K562 (cell line): Measurements from ENCODE around the gene DYNLL1. TPM values are rescaled to one million over a fixed set of nuclear protein-coding genes. Genes with fewer than 3 reads are reported as not detected.

Experiments used
- CREBBP ChIP-seq: IDR thresholded peaks from one replicate; pipeline ENCODE4 v1.6.1; 2012; ENCODE audit warnings: low read depth, mild to moderate bottlenecking, control low read depth, inconsistent platforms, low read length
- CTBP1 ChIP-seq: fragments of 450-650 bp; IDR thresholded peaks from 2 replicates; pipeline ENCODE4 v1.6.1; 2016; ENCODE audit warnings: borderline replicate concordance
- EHMT2 ChIP-seq: fragments of 450-650 bp; IDR thresholded peaks from 2 replicates; pipeline ENCODE4 v1.6.1; 2018; ENCODE audit warnings: antibody characterized with exemption
- ESRRB ChIP-seq: fragments of 250-450 bp; sonication (Bioruptor Pico); IDR thresholded peaks from 2 replicates; pipeline ENCODE4 v1.5.0; 2020; ENCODE audit warnings: mild to moderate bottlenecking, moderate library complexity, borderline replicate concordance
- HBP1 ChIP-seq: fragments of 450-650 bp; formaldehyde crosslinking; IDR thresholded peaks from 2 replicates; pipeline ENCODE4 v1.4.0; 2022; ENCODE audit warnings: missing genetic modification characterization
- HIVEP1 ChIP-seq: fragments of 250-450 bp; sonication (Bioruptor Pico); IDR thresholded peaks from 2 replicates; pipeline ENCODE4 v1.4.0; 2020; ENCODE audit warnings: mild to moderate bottlenecking
- HNRNPUL1 ChIP-seq: fragments of 200-400 bp; formaldehyde crosslinking; IDR thresholded peaks from 2 replicates; pipeline ENCODE4 v1.6.1; 2017; ENCODE audit warnings: low read length
- ILF3 ChIP-seq: fragments of 450-650 bp; IDR thresholded peaks from 2 replicates; pipeline ENCODE4 v1.6.1; 2018; ENCODE audit warnings: antibody characterized with exemption, mild to moderate bottlenecking, moderate library complexity, borderline replicate concordance
- LCOR ChIP-seq: sonication (generic); formaldehyde crosslinking; IDR thresholded peaks from 2 replicates; pipeline ENCODE4 v1.8.0; 2022; ENCODE audit warnings: mild to moderate bottlenecking, missing genetic modification reagents
- MLX ChIP-seq, 2 experiments: fragments of 450-650 bp in 1 of 2; sonication (generic) in 1 of 2; formaldehyde crosslinking; conservative IDR thresholded peaks; 2 replicates each; pipeline versions ENCODE4 v1.4.0 to v1.8.1; 2020 to 2022; ENCODE audit warnings: mild to moderate bottlenecking in 1 of 2, missing genetic modification reagents in 1 of 2
- NRF1 ChIP-seq, 2 experiments: fragments of 450-650 bp; IDR thresholded peaks in 1 of 2; conservative IDR thresholded peaks in 1 of 2; 2 replicates each; pipeline ENCODE4 v1.6.1; 2014; ENCODE audit warnings: mild to moderate bottlenecking in 2 of 2
- PKNOX1 ChIP-seq: fragments of 450-650 bp; IDR thresholded peaks from 2 replicates; pipeline ENCODE4 v1.6.1; 2016
- ZBTB7A ChIP-seq: IDR thresholded peaks from 2 replicates; pipeline ENCODE4 v1.6.1; 2011; ENCODE audit warnings: low read depth, mild to moderate bottlenecking, low read length, moderate library complexity, borderline replicate concordance; ENCODE audit not compliant: control insufficient read depth
- ZNF217 ChIP-seq: sonication (generic); formaldehyde crosslinking; IDR thresholded peaks from 2 replicates; pipeline ENCODE4 v1.8.0; 2022; ENCODE audit warnings: mild to moderate bottlenecking, missing genetic modification reagents
- ZNF347 ChIP-seq: fragments of 450-650 bp; formaldehyde crosslinking; IDR thresholded peaks from 2 replicates; pipeline ENCODE4 v1.4.0; 2020; ENCODE audit warnings: low read depth, mild to moderate bottlenecking, moderate library complexity
- ZNF41 ChIP-seq: fragments of 250-450 bp; sonication (Bioruptor Pico); conservative IDR thresholded peaks from 2 replicates; pipeline ENCODE4 v1.4.0; 2020; ENCODE audit warnings: mild to moderate bottlenecking
- ZNF445 ChIP-seq: fragments of 250-450 bp; sonication (Bioruptor Pico); IDR thresholded peaks from 2 replicates; pipeline ENCODE4 v1.4.0; 2020; ENCODE audit warnings: low read depth, mild to moderate bottlenecking, moderate library complexity
- ZNF717 ChIP-seq: fragments of 250-450 bp; sonication (Bioruptor Pico); IDR thresholded peaks from 2 replicates; pipeline ENCODE4 v1.5.0; 2021
- ZNF778 ChIP-seq: fragments of 450-650 bp; formaldehyde crosslinking; IDR thresholded peaks from 2 replicates; pipeline ENCODE4 v1.4.0; 2020; ENCODE audit warnings: mild to moderate bottlenecking, moderate library complexity
- polyA plus RNA-seq, 8 experiments: library from polyadenylated mRNA; depleted of rRNA in 4 of 8; stranded (reverse) in 5 of 8; unstranded in 3 of 8; fragments of >200 nt; fragmentation: Nextera tagmentation in 2 of 8; fragmentation: Illumina TruSeq in 1 of 8; extraction: Ambion mirVana in 2 of 8; extraction: Trizol in 1 of 8; gene quantifications; 2 replicates each; pipeline versions ENCODE4 v1.2.1 to v1.2.3, GENCODE V29; 2011 to 2014; ENCODE audit warnings: inconsistent platforms in 1 of 8, missing spikeins in 1 of 8
- total RNA-seq, 7 experiments: library from RNA; depleted of rRNA in 6 of 7; stranded (reverse); fragments of >200 nt in 6 of 7; fragmentation: Illumina TruSeq in 2 of 7; extraction: Trizol in 2 of 7; gene quantifications; 2 replicates each; pipeline versions ENCODE4 v1.2.1 to v1.2.3, GENCODE V29; 2011 to 2021; ENCODE audit warnings: low replicate concordance in 1 of 7
- TF ChIP-seq, protein P1 (sequence below), 2 experiments: IDR thresholded peaks; 2 replicates each; pipeline ENCODE4 v1.6.1; 2012; ENCODE audit warnings: improper control_type of control experiment in 2 of 2, low read depth in 2 of 2, low read length in 2 of 2, borderline replicate concordance in 1 of 2
- TF ChIP-seq, protein P2 (sequence below), 3 experiments: IDR thresholded peaks in 2 of 3; conservative IDR thresholded peaks in 1 of 3; 2 replicates each; pipeline ENCODE4 v1.5.1; 2011 to 2012; ENCODE audit warnings: low read length in 3 of 3, mild to moderate bottlenecking in 3 of 3, control low read depth in 2 of 3, improper control_type of control experiment in 1 of 3, inconsistent platforms in 1 of 3, low read depth in 1 of 3, mixed read lengths in 1 of 3, moderate library complexity in 1 of 3; ENCODE audit not compliant: insufficient read depth in 2 of 3

Gene DYNLL1
- total and polyA plus RNA-seq, 9 of the 15 experiments (the other 6 are each of a cell fraction or from before 2014, with no cell fraction given), result 303 to 1,112 (median 468) TPM

DNA sequence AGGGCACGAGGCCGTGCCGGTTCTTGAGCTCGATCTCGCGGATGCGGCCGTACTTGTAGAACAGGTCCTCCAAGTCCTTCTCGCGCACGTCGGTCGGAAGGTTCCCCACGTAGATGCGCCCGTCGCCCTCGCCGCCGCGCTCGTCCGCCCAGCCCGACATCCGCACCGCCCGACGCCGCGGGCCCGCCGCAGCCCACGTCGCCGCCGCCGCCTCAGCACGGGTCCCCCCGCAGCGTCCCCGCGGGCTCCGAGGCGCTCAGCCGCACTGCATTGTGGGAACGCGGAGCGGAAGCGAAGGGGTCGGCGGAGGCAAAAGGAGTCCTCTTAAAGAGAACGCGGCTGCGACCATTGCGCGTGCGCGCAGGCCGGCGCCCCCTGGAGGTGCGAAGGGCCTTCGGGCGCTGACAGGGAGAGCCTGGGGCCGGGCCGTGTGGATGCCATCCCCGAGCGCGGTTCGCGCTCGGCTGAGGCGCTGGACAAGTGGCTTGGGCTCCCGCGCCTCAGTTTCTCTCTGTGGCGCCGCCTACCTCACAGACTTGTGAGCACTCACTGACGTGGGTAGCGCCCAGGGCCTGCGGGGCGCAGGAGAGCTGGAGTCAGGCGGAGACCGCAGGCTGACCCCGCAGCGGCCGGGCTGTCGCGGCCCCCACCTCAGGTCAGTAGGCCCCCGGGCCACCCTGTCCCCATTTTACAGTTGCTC, 26.3 kb upstream of the DYNLL1 start, which contains the start of gene SRSF9 (continued):
- TF ChIP-seq MLX (CRISPR knock-in tag; conservative IDR thresholded peaks at IDR 0.05) (no peak), EHMT2 (no peak), CTBP1 (peak; percentile 88), HNRNPUL1 (no peak), PKNOX1 (no peak), ZNF41 (CRISPR knock-in tag) (no peak), CREBBP (no peak), HBP1 (no peak), LCOR (0 out of 2 replicates have a peak, but pooled peaks have one; percentile 18), ESRRB (CRISPR knock-in tag) (no peak), NRF1 (conservative IDR thresholded peaks at IDR 0.05 in 1 of 2, IDR thresholded peaks at IDR 0.05 in 1 of 2) (peak; percentile 93 to 95), ZNF347 (CRISPR knock-in tag) (no peak), ZNF717 (no peak), ZNF217 (CRISPR knock-in tag) (no peak), ZNF445 (CRISPR knock-in tag) (no peak), ILF3 (no peak), HIVEP1 (CRISPR knock-in tag) (no peak), ZNF778 (CRISPR knock-in tag) (no peak), ZBTB7A (peak; percentile 73)
- TF ChIP-seq, protein P1, sequence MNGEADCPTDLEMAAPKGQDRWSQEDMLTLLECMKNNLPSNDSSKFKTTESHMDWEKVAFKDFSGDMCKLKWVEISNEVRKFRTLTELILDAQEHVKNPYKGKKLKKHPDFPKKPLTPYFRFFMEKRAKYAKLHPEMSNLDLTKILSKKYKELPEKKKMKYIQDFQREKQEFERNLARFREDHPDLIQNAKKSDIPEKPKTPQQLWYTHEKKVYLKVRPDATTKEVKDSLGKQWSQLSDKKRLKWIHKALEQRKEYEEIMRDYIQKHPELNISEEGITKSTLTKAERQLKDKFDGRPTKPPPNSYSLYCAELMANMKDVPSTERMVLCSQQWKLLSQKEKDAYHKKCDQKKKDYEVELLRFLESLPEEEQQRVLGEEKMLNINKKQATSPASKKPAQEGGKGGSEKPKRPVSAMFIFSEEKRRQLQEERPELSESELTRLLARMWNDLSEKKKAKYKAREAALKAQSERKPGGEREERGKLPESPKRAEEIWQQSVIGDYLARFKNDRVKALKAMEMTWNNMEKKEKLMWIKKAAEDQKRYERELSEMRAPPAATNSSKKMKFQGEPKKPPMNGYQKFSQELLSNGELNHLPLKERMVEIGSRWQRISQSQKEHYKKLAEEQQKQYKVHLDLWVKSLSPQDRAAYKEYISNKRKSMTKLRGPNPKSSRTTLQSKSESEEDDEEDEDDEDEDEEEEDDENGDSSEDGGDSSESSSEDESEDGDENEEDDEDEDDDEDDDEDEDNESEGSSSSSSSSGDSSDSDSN (IDR thresholded peaks at IDR 0.05; ENCODE audit: borderline replicate concordance in 1 of 2, low read depth in 2 of 2, low read length in 2 of 2), result peak; percentile 72 to 88; a peak in 3 of 4 replicates
- TF ChIP-seq, protein P2, sequence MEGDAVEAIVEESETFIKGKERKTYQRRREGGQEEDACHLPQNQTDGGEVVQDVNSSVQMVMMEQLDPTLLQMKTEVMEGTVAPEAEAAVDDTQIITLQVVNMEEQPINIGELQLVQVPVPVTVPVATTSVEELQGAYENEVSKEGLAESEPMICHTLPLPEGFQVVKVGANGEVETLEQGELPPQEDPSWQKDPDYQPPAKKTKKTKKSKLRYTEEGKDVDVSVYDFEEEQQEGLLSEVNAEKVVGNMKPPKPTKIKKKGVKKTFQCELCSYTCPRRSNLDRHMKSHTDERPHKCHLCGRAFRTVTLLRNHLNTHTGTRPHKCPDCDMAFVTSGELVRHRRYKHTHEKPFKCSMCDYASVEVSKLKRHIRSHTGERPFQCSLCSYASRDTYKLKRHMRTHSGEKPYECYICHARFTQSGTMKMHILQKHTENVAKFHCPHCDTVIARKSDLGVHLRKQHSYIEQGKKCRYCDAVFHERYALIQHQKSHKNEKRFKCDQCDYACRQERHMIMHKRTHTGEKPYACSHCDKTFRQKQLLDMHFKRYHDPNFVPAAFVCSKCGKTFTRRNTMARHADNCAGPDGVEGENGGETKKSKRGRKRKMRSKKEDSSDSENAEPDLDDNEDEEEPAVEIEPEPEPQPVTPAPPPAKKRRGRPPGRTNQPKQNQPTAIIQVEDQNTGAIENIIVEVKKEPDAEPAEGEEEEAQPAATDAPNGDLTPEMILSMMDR (IDR thresholded peaks at IDR 0.05 in 2 of 3, conservative IDR thresholded peaks at IDR 0.05 in 1 of 3; ENCODE audit: insufficient read depth in 2 of 3, low read depth in 1 of 3, low read length in 3 of 3), result peak; percentile 88 to 94 (median 93)
